KMS-11 (cell line): ENCODE measurements around the gene ASB7.
"Not testable (repeated sequence)": the region's sequence is repeated elsewhere in the genome, so short reads cannot be mapped to it uniquely, and the experiment has no call there.

Source experiments
- H2AFZ ChIP-seq: fragments of 200-600 bp; sonication (generic); 2 replicates; pipeline ENCODE4 v1.6.1; 2016; ENCODE audit warnings: antibody characterized with exemption, mixed run types, low read depth
- H3K27ac ChIP-seq: fragments of 200-600 bp; sonication (generic); 2 replicates; pipeline ENCODE4 v1.6.1; 2016; ENCODE audit warnings: mild to moderate bottlenecking, mixed run types
- H3K27me3 ChIP-seq: fragments of 200-600 bp; sonication (generic); 2 replicates; pipeline ENCODE4 v1.6.1; 2017; ENCODE audit warnings: mild to moderate bottlenecking, low read depth, mixed run types, moderate library complexity; ENCODE audit not compliant: insufficient read depth
- H3K36me3 ChIP-seq: fragments of 200-600 bp; sonication (generic); 2 replicates; pipeline ENCODE4 v1.6.1; 2017; ENCODE audit warnings: mild to moderate bottlenecking, mixed run types; ENCODE audit not compliant: insufficient read depth
- H3K4me1 ChIP-seq: fragments of 200-600 bp; sonication (generic); 2 replicates; pipeline ENCODE4 v1.6.1; 2016; ENCODE audit warnings: mild to moderate bottlenecking, low read depth, mixed run types; ENCODE audit not compliant: poor library complexity, severe bottlenecking
- H3K4me2 ChIP-seq: fragments of 200-600 bp; sonication (generic); 2 replicates; pipeline ENCODE4 v1.7.0; 2016; ENCODE audit warnings: mild to moderate bottlenecking, mixed run types
- H3K4me3 ChIP-seq: fragments of 200-600 bp; sonication (generic); IDR thresholded peaks from 2 replicates; pipeline ENCODE4 v1.6.1; 2017; ENCODE audit warnings: low read depth, low read length, mixed read lengths; ENCODE audit not compliant: insufficient read depth
- H3K79me2 ChIP-seq: fragments of 200-600 bp; sonication (generic); 2 replicates; pipeline ENCODE4 v1.6.1; 2016; ENCODE audit warnings: low read depth, mixed run types; ENCODE audit not compliant: insufficient read depth
- H3K9ac ChIP-seq: fragments of 200-600 bp; sonication (generic); 2 replicates; pipeline ENCODE4 v1.6.1; 2016; ENCODE audit warnings: mild to moderate bottlenecking, mixed run types
- H4K20me1 ChIP-seq: fragments of 200-600 bp; sonication (generic); 2 replicates; pipeline ENCODE4 v1.6.1; 2016; ENCODE audit warnings: mild to moderate bottlenecking, mixed run types; ENCODE audit not compliant: insufficient read depth
- CTCF ChIP-seq: fragments of 200-600 bp; sonication (generic); conservative IDR thresholded peaks from 2 replicates; pipeline ENCODE4 v1.6.1; 2017; ENCODE audit warnings: low read depth, mild to moderate bottlenecking, antibody characterized with exemption, low read length, moderate library complexity, mixed read lengths

ASB7 gene

GRCh38 chr15:100573526-100573925, 28.9 kb upstream of the ASB7 start:
- no peak overlapping the region for H2AFZ ChIP-seq
- H3K27me3 ChIP-seq: no peaks in the 10 kb centered on the region
- no peak overlapping the region for H3K27ac ChIP-seq
- no peak overlapping the region for H3K4me3 ChIP-seq
- no peaks in the 10 kb centered on the region for H3K79me2 ChIP-seq
- no peaks in the 10 kb centered on the region for H3K4me1 ChIP-seq
- no peaks in the 10 kb centered on the region for H4K20me1 ChIP-seq
- no peak overlapping the region for H3K4me2 ChIP-seq
- H3K36me3 ChIP-seq: no peaks in the 10 kb centered on the region
- no peak overlapping the region for H3K9ac ChIP-seq
- TF ChIP-seq CTCF: no peak

GRCh38 chr15:100580414-100580813, 22.0 kb upstream of the ASB7 start:
- Histone ChIP-seq H3K79me2 (no peaks in the 10 kb centered on the region), H3K36me3 (no peaks in the 10 kb centered on the region; the same call in 1 of the 2 replicates), H2AFZ (no peak overlapping the region)

GRCh38 chr15:100588638-100589242, 13.6 kb upstream of the ASB7 start:
- no peak for TF ChIP-seq CTCF
- H3K4me2 ChIP-seq: no peak overlapping the region
- no peaks in the 10 kb centered on the region for H3K36me3 ChIP-seq
- no peak overlapping the region for H2AFZ ChIP-seq
- H3K27ac ChIP-seq: no peak overlapping the region
- no peak overlapping the region for H3K4me3 ChIP-seq
- H3K4me1 ChIP-seq: no peaks in the 10 kb centered on the region
- no peak overlapping the region for H3K9ac ChIP-seq
- peaks cover 7% of the 10 kb centered on the region; the same call in 1 of the 2 replicates for H3K79me2 ChIP-seq
- no peaks in the 10 kb centered on the region for H4K20me1 ChIP-seq
- no peaks in the 10 kb centered on the region for H3K27me3 ChIP-seq

More at GRCh38 chr15:100580414-100580813, 22.0 kb upstream of the ASB7 start:
- H3K27me3 ChIP-seq: no peaks in the 10 kb centered on the region
- H4K20me1 ChIP-seq: no peaks in the 10 kb centered on the region
- TF ChIP-seq CTCF: no peak
- H3K4me2 ChIP-seq: no peak overlapping the region
- H3K4me3 ChIP-seq: no peak overlapping the region
- no peak overlapping the region for H3K9ac ChIP-seq
- H3K27ac ChIP-seq: no peak overlapping the region
- peaks cover 10% of the 10 kb centered on the region for H3K4me1 ChIP-seq

GRCh38 chr15:100591163-100591562, 11.2 kb upstream of the ASB7 start:
- not testable (repeated sequence) for H4K20me1 ChIP-seq, H3K27me3 ChIP-seq, H3K9ac ChIP-seq, H3K4me1 ChIP-seq, H3K4me2 ChIP-seq, H3K27ac ChIP-seq, H3K4me3 ChIP-seq, H2AFZ ChIP-seq, H3K36me3 ChIP-seq
- H3K79me2 ChIP-seq: peaks cover 24% of the 10 kb centered on the region

- Histone ChIP-seq H3K27me3 (no peaks in the 10 kb centered on the region), H4K20me1 (no peaks in the 10 kb centered on the region), H3K4me1 (no peaks in the 10 kb centered on the region), H3K79me2 (peaks cover 24% of the 10 kb centered on the region), H2AFZ (no peak overlapping the region), H3K9ac (no peak overlapping the region), H3K4me3 (no peak overlapping the region), H3K27ac (no peak overlapping the region), H3K4me2 (no peak overlapping the region), H3K36me3 (no peaks in the 10 kb centered on the region)
- no peak for TF ChIP-seq CTCF
These were observed 10.6 kb upstream of the ASB7 start for GRCh38 chr15:100591835-100592234.
